Large intestine (tissue), 3 donors: ENCODE results near the gene LRCOL1. TPM values are rescaled to one million over a fixed set of nuclear protein-coding genes. Genes with fewer than 3 reads are reported as not detected.

Experiments used
- DNase-seq, 2 donors: peaks; one replicate each; pipeline versions ENCODE4 v3.0.0 to v3.0.0-alpha.2; 2013
- H3K27ac ChIP-seq: one replicate; pipeline ENCODE4 v1.5.1; 2013; ENCODE audit warnings: low read length
- H3K27me3 ChIP-seq: 2 replicates; pipeline ENCODE4 v1.6.1; 2013; ENCODE audit warnings: low read length; ENCODE audit not compliant: control insufficient read depth, insufficient read depth
- H3K36me3 ChIP-seq: 2 replicates; pipeline ENCODE4 v1.6.1; 2013; ENCODE audit warnings: low read length; ENCODE audit not compliant: control insufficient read depth, insufficient read depth
- H3K4me1 ChIP-seq: one replicate; pipeline ENCODE4 v1.6.1; 2013; ENCODE audit warnings: low read length; ENCODE audit not compliant: control insufficient read depth, insufficient read depth
- H3K4me3 ChIP-seq: one replicate; pipeline ENCODE4 v1.5.1; 2013; ENCODE audit warnings: low read length
- H3K9me3 ChIP-seq: one replicate; pipeline ENCODE4 v1.6.1; 2013; ENCODE audit warnings: mild to moderate bottlenecking, low read depth, low read length, moderate library complexity; ENCODE audit not compliant: control insufficient read depth
- WGBS: methylation state at CpG from one replicate; pipeline ENCODE4 v1.1.5; 2013; ENCODE audit warnings: low lambda C conversion rate; ENCODE audit not compliant: insufficient coverage; 5-methylcytosine and 5-hydroxymethylcytosine counted together
- polyA plus RNA-seq: library from polyadenylated mRNA; unstranded; fragments of 120-200 nt; gene quantifications from one replicate; pipeline ENCODE4 v1.2.1, GENCODE V29; 2013

Gene LRCOL1
- polyA plus RNA-seq, 1 donor, result 0.40 TPM

- DNase-seq, result no peak
Measured at GRCh38 chr12:132623072-132623869, 12.9 kb upstream of the LRCOL1 start.

GRCh38 chr12:132622437-132623071 lies 12.2 kb upstream of the LRCOL1 start:
- no CpG with 5 or more reads among the region's 11 CpGs for WGBS
- Histone ChIP-seq H3K27ac (no peak overlapping the region), H3K27me3 (peaks cover 27% of the 10 kb centered on the region)

More at GRCh38 chr12:132623072-132623869, 12.9 kb upstream of the LRCOL1 start:
- peaks cover 20% of the 10 kb centered on the region for H3K27me3 ChIP-seq
- peaks cover 26% of the 10 kb centered on the region for H3K36me3 ChIP-seq
- WGBS, result no CpG with 5 or more reads among the region's 25 CpGs
- H3K27ac ChIP-seq, result no peak overlapping the region
- H3K4me3 ChIP-seq, result no peak overlapping the region
- peaks cover 8% of the 10 kb centered on the region for H3K4me1 ChIP-seq
- peaks cover 8% of the 10 kb centered on the region for H3K9me3 ChIP-seq

DNA sequence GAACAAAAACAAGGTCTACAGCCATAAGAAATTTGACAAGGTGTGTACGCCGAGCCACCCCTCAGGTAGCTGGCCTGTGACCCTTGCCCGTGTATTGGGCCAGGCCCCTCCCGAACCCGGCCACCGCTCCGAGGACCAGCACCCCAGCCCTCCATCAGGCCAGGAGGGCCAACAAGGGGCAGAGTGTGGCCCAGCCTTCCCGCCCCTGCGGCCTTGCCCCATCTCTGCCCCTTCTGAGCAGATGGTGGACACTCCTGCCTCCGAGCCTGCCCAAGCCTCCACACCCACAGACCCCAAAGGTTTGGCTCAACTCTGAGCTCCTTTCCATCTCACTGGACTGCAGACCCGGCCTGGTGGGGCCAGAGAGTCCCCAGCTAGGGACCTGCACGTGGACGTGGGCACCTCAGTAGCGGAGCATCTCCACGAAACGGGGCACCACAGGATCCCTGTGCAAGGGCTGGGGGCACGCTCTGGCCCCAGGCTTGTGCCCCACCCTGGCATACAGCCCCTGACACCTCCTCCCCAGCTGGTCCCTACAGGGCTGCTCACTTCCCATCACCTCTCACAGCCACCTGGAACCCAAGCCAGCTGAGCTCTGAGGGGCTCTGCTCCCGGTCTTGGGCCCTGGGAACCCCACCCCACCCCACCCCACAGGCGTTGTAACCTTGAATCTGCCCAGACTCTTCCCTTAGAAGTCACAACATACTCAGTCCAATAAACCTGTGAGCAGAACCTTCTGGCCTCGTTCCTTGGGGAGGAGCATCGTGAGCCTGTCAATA lies 11.5 kb upstream of the LRCOL1 start:
- Histone ChIP-seq H3K9me3 (peaks cover 14% of the 10 kb centered on the region), H3K4me1 (peaks cover 8% of the 10 kb centered on the region), H3K27ac (no peak overlapping the region), H3K27me3 (peaks cover 34% of the 10 kb centered on the region), H3K36me3 (peaks cover 26% of the 10 kb centered on the region), H3K4me3 (no peak overlapping the region)
- no peak for DNase-seq
- WGBS, result no CpG with 5 or more reads among the region's 21 CpGs

More at GRCh38 chr12:132622437-132623071, 12.2 kb upstream of the LRCOL1 start:
- H3K4me1 ChIP-seq, result peaks cover 8% of the 10 kb centered on the region
- H3K4me3 ChIP-seq, result no peak overlapping the region
- H3K9me3 ChIP-seq, result peaks cover 11% of the 10 kb centered on the region
- H3K36me3 ChIP-seq, result peaks cover 26% of the 10 kb centered on the region
- DNase-seq, result peak in 1 of 2 donors; percentile 58

GRCh38 chr12:132620899-132621656 lies 10.7 kb upstream of the LRCOL1 start:
- Histone ChIP-seq H3K27me3 (peaks cover 41% of the 10 kb centered on the region), H3K4me3 (no peak overlapping the region), H3K36me3 (peaks cover 24% of the 10 kb centered on the region), H3K27ac (no peak overlapping the region), H3K4me1 (peaks cover 8% of the 10 kb centered on the region), H3K9me3 (peaks cover 20% of the 10 kb centered on the region)
- DNase-seq, result no peak
- no CpG with 5 or more reads among the region's 28 CpGs for WGBS

DNA sequence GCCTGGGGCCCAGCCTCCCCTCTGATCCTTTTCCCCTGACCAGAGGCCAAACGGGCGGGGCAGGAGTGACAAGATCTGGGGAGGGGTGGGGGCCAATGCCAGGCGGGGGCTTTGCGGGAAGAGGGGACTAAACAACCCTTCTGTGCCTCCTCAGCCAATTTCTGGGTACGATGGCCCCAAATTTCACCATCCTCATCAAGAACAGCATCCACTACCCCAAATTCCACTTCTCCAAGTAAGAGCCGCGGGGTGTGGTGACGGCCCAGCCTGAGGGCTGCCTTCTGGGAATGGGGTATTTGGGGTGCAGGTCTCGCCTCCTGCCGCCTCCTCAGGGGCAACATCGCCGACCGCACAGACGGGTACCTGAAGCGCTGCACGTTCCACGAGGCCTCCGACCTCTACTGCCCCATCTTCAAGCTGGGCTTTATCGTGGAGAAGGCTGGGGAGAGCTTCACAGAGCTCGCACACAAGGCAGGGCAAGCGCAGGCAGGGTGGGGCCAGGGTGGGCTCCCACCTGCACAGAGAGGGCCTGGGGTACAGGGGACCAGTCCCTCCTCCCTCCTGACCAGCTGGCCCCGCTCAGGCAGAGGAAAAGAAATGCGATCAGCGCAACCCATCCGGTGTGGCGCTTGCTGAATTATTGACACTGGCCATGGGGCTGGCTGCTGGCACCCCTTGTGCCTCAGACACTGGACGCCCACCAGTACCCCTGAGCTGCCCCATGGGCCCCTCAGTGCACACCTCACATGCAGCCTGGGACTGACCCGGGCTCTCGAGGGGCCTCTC lies 9.9 kb upstream of the LRCOL1 start:
- DNase-seq, result no peak

GRCh38 chr12:132619386-132620112 lies 9.2 kb upstream of the LRCOL1 start:
- no CpG with 5 or more reads among the region's 53 CpGs for WGBS
- peaks cover 8% of the 10 kb centered on the region for H3K4me1 ChIP-seq
- DNase-seq, result no peak
- H3K4me3 ChIP-seq, result no peak overlapping the region
- no peak overlapping the region for H3K27ac ChIP-seq
- H3K36me3 ChIP-seq, result peaks cover 10% of the 10 kb centered on the region
- peaks cover 23% of the 10 kb centered on the region for H3K9me3 ChIP-seq
- peaks cover 52% of the 10 kb centered on the region for H3K27me3 ChIP-seq

More for the DNA sequence above, 9.9 kb upstream of the LRCOL1 start:
- Histone ChIP-seq H3K36me3 (peaks cover 17% of the 10 kb centered on the region), H3K27ac (no peak overlapping the region), H3K4me3 (no peak overlapping the region), H3K9me3 (peaks cover 22% of the 10 kb centered on the region), H3K27me3 (peaks cover 48% of the 10 kb centered on the region), H3K4me1 (peaks cover 8% of the 10 kb centered on the region)
- no CpG with 5 or more reads among the region's 29 CpGs for WGBS

DNA sequence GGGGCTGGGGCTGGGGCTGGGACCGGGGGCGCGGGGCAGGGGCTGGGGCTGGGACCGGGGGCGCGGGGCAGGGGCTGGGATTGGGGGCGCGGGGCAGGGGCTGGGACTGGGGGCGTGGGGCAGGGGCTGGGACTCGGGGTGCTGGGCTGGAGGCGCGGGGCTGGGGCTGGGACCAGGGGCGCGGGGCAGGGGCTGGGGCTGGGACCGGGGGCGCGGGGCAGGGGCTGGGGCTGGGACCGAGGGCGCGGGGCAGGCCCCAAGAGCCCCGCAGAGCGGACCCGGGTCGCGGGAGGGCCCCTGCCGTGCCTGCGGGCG lies 8.6 kb upstream of the LRCOL1 start:
- Histone ChIP-seq H3K27ac (no peak overlapping the region), H3K9me3 (peaks cover 23% of the 10 kb centered on the region), H3K4me3 (no peak overlapping the region), H3K4me1 (peaks cover 8% of the 10 kb centered on the region), H3K27me3 (peaks cover 52% of the 10 kb centered on the region), H3K36me3 (peaks cover 4% of the 10 kb centered on the region)
- DNase-seq, result no peak
- WGBS, result no CpG with 5 or more reads among the region's 28 CpGs

GRCh38 chr12:132618683-132619043 lies 8.3 kb upstream of the LRCOL1 start, which contains the start of gene P2RX2:
TSS of gene P2RX2 (plus strand) at chr12:132618776. CDS start at chr12:132618817, 41 bp downstream.
- Histone ChIP-seq H3K27me3 (peaks cover 52% of the 10 kb centered on the region), H3K4me3 (peak within 1 kb of the TSS; percentile 3), H3K9me3 (peaks cover 23% of the 10 kb centered on the region), H3K36me3 (peaks cover under 1% of the 10 kb centered on the region), H3K27ac (no peak within 1 kb of the TSS), H3K4me1 (peaks cover 8% of the 10 kb centered on the region)
- WGBS, result no CpG with 5 or more reads among the region's 49 CpGs
- no peak for DNase-seq
